ENCODE data around the gene FOXK2. TPM values are rescaled to one million over a fixed set of nuclear protein-coding genes. Genes with fewer than 3 reads are reported as not detected.

The FOXK2 gene
- total and polyA plus RNA-seq, 2 of the 8 experiments (the other 6 are each of a cell fraction or from before 2014, with no cell fraction given), result 34.7 to 64.9 TPM

DNA sequence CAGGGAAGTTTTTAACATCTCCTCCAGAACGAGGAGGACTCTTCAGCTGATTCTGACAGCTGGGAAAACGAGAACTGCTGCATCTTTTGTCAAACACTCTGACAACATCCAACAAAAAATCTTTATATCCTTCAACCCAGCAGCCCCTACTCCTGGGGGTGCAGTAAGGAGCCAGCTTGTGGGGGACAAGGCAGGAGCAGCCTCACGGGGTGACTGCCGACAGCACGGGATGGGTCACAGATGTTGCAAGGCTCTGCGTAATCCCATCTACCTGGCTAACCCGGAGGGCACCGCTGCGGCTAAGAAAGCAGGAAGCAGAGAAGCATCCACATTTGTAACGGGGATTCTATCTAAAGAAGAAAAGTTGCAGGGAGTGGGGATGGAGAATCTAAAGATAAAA is 100.1 kb downstream of the FOXK2 start (continued):
- TF ChIP-seq, protein P1, sequence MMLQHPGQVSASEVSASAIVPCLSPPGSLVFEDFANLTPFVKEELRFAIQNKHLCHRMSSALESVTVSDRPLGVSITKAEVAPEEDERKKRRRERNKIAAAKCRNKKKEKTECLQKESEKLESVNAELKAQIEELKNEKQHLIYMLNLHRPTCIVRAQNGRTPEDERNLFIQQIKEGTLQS (IDR thresholded peaks at IDR 0.05; ENCODE audit: insufficient read depth, low read depth, low read length), result no peak
- TF ChIP-seq RAD21 (IDR thresholded peaks at IDR 0.05 in 1 of 2, conservative IDR thresholded peaks at IDR 0.05 in 1 of 2; ENCODE audit: low read depth in 2 of 2, low read length in 2 of 2), result no peak
- TF ChIP-seq SP1 (IDR thresholded peaks at IDR 0.05; ENCODE audit: low read depth, low read length), result no peak
- no peak for TF ChIP-seq JUND (IDR thresholded peaks at IDR 0.05; ENCODE audit: low read length)
